ENCODE data around the gene CD2AP. TPM values are rescaled to one million over a fixed set of nuclear protein-coding genes. Genes with fewer than 3 reads are reported as not detected.

The CD2AP gene
- total RNA-seq, 1 experiment from 2014 or later: 41.8 TPM

DNA sequence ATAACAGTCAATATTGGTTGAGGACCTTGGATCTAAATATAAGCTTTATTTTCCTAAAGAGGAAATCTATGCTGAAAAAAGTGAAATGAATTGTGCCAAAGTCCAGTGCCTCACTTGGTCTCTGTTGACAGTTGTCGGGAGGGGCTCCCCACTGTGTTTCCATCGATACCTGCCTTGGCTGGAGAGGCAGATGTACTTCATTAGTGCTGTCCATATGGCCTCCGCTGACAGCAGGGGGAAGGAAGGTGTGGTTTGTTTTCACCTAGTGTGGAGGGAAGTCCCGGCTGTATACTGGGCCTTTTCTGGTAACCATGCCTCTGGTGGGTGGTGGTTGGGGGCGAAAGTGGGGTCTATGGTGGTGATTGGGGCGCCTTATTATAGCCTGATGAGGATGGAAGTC, 42.7 kb downstream of the CD2AP start:
- ATAC-seq (no peak), DNase-seq (ENCODE audit: low read depth, low spot score) (no peak)
- Histone ChIP-seq H3K27ac (ENCODE audit: low read length) (no peak overlapping the region), H3K27me3 (ENCODE audit: control insufficient read depth, insufficient read depth, low read length) (no peaks in the 10 kb centered on the region), H3K4me1 (ENCODE audit: control insufficient read depth, insufficient read depth, low read length) (no peaks in the 10 kb centered on the region; the same call in 1 of the 2 replicates), H3K36me3 (ENCODE audit: control insufficient read depth, insufficient read depth, low read length) (no peaks in the 10 kb centered on the region), H3K9me3 (ENCODE audit: control insufficient read depth, insufficient read depth, low read depth, low read length) (no peaks in the 10 kb centered on the region), H3K4me3 (ENCODE audit: low read depth in 2 of 2, low read length in 2 of 2) (no peak overlapping the region)
- intact Hi-C loops (cut with micrococcal nuclease; ENCODE audit: unreplicated experiment): no loop called here
- TF ChIP-seq SIN3A (IDR thresholded peaks at IDR 0.05; ENCODE audit: borderline replicate concordance, insufficient read depth, low read depth, low read length) (no peak), TCF7L2 (IDR thresholded peaks at IDR 0.05; ENCODE audit: low read depth, low read length) (no peak), POLR2AphosphoS5 (IDR thresholded peaks at IDR 0.05; ENCODE audit: low read depth, low read length) (no peak)
- TF ChIP-seq, protein P1, sequence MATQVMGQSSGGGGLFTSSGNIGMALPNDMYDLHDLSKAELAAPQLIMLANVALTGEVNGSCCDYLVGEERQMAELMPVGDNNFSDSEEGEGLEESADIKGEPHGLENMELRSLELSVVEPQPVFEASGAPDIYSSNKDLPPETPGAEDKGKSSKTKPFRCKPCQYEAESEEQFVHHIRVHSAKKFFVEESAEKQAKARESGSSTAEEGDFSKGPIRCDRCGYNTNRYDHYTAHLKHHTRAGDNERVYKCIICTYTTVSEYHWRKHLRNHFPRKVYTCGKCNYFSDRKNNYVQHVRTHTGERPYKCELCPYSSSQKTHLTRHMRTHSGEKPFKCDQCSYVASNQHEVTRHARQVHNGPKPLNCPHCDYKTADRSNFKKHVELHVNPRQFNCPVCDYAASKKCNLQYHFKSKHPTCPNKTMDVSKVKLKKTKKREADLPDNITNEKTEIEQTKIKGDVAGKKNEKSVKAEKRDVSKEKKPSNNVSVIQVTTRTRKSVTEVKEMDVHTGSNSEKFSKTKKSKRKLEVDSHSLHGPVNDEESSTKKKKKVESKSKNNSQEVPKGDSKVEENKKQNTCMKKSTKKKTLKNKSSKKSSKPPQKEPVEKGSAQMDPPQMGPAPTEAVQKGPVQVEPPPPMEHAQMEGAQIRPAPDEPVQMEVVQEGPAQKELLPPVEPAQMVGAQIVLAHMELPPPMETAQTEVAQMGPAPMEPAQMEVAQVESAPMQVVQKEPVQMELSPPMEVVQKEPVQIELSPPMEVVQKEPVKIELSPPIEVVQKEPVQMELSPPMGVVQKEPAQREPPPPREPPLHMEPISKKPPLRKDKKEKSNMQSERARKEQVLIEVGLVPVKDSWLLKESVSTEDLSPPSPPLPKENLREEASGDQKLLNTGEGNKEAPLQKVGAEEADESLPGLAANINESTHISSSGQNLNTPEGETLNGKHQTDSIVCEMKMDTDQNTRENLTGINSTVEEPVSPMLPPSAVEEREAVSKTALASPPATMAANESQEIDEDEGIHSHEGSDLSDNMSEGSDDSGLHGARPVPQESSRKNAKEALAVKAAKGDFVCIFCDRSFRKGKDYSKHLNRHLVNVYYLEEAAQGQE (IDR thresholded peaks at IDR 0.05; ENCODE audit: insufficient read depth in 1 of 2, low read depth in 2 of 2, low read length in 1 of 2): no peak
- TF ChIP-seq, protein P2, sequence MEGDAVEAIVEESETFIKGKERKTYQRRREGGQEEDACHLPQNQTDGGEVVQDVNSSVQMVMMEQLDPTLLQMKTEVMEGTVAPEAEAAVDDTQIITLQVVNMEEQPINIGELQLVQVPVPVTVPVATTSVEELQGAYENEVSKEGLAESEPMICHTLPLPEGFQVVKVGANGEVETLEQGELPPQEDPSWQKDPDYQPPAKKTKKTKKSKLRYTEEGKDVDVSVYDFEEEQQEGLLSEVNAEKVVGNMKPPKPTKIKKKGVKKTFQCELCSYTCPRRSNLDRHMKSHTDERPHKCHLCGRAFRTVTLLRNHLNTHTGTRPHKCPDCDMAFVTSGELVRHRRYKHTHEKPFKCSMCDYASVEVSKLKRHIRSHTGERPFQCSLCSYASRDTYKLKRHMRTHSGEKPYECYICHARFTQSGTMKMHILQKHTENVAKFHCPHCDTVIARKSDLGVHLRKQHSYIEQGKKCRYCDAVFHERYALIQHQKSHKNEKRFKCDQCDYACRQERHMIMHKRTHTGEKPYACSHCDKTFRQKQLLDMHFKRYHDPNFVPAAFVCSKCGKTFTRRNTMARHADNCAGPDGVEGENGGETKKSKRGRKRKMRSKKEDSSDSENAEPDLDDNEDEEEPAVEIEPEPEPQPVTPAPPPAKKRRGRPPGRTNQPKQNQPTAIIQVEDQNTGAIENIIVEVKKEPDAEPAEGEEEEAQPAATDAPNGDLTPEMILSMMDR (IDR thresholded peaks at IDR 0.05): no peak
- CTCF ChIA-PET: no interaction called here
- in situ Hi-C loops (cut with HindIII; ENCODE audit: low pct_unique_long_range_greater_than_20kb, low sequenced_read_pairs): no loop called here
- BruUV-seq (replicated peaks): no TSS peak
- POLR2A ChIA-PET: no interaction called here

DNA sequence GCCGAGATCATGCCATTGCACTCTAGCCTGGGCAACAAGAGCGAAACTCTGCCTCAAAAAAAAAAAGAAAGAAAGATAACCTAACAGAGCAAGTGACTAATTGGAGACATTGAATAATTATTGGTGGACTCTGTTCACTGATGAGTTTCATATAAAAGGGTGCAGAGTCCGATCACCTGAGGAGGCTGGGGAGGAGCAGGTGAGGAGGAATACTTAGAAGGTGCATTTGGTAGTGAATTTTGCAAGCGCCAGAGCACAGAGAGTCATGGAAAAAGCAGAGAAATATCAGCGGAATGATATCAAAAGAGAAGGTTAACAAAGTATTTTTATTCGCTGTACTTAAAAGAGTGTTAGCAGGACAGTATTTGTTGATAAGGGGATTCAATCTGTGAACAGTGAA, 44.4 kb downstream of the CD2AP start:
- H3K4me1 ChIP-seq (ENCODE audit: control insufficient read depth, insufficient read depth, low read length): no peaks in the 10 kb centered on the region; the same call in 1 of the 2 replicates
- no peak overlapping the region for H3K27ac ChIP-seq (ENCODE audit: low read length)
- no peaks in the 10 kb centered on the region for H3K36me3 ChIP-seq (ENCODE audit: control insufficient read depth, insufficient read depth, low read length)
- ChIA-PET POLR2A (interaction anchor here (0.6 kb wide), 1 partner anchor 1489 kb away, joined by 10 read pairs; no protein-coding TSS in a partner anchor), CTCF (no interaction called here)
- TF ChIP-seq POLR2AphosphoS5 (IDR thresholded peaks at IDR 0.05; ENCODE audit: low read depth, low read length): no peak
- H3K27me3 ChIP-seq (ENCODE audit: control insufficient read depth, insufficient read depth, low read length): no peaks in the 10 kb centered on the region
- intact Hi-C loops (cut with micrococcal nuclease; ENCODE audit: unreplicated experiment): no loop called here
- ATAC-seq (no peak), DNase-seq (ENCODE audit: low read depth, low spot score) (no peak)
- no peaks in the 10 kb centered on the region for H3K9me3 ChIP-seq (ENCODE audit: control insufficient read depth, insufficient read depth, low read depth, low read length)
- no TSS peak for BruUV-seq (replicated peaks)
- no peak overlapping the region for H3K4me3 ChIP-seq (ENCODE audit: low read depth in 2 of 2, low read length in 2 of 2)
- in situ Hi-C loops (cut with HindIII; ENCODE audit: low pct_unique_long_range_greater_than_20kb, low sequenced_read_pairs): no loop called here

DNA sequence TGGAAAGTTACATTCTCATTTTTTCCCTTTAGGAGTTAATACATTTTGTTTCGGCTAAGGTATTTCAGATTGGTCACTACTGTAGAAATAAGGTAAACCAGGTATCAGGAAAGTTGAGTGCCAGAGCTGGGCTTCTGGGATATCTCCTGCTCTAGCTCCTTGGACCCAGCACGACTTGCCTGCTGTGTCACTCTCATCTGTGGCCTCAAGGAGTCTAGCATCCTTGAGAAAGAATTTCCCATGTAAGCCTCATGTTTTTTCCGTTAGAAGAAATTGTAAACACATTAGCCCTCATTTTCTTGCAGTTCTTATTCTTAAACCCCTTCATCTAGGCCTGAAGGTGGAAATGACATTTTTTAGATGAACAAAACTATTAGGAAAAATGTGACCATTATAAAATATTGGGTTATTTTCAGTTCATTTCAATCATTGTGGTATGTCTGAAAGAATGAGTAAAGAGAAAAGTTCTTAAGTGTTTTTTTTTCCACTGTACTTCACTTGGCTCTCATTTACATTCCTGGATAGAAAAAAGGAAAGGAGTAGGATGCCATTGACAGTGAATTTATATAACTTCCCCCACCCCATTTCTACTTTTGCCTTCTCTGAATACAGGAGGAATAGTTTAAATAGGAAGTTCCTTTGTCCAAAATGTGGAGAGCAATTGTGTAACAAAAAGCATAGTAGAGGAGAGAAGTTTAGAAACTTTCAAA, 46.7 kb downstream of the CD2AP start:
- ATAC-seq (no peak), DNase-seq (ENCODE audit: low read depth, low spot score) (no peak)
- no peaks in the 10 kb centered on the region for H3K36me3 ChIP-seq (ENCODE audit: control insufficient read depth, insufficient read depth, low read length)
- no peaks in the 10 kb centered on the region for H3K27me3 ChIP-seq (ENCODE audit: control insufficient read depth, insufficient read depth, low read length)
- no peak overlapping the region for H3K4me3 ChIP-seq (ENCODE audit: low read depth in 2 of 2, low read length in 2 of 2)
- in situ Hi-C loops (cut with HindIII; ENCODE audit: low pct_unique_long_range_greater_than_20kb, low sequenced_read_pairs): no loop called here
- CTCF ChIA-PET: no interaction called here
- H3K27ac ChIP-seq (ENCODE audit: low read length): no peak overlapping the region
- no peaks in the 10 kb centered on the region for H3K9me3 ChIP-seq (ENCODE audit: control insufficient read depth, insufficient read depth, low read depth, low read length)
- no TSS peak for BruUV-seq (replicated peaks)
- intact Hi-C loops (cut with micrococcal nuclease; ENCODE audit: unreplicated experiment): no loop called here
- POLR2A ChIA-PET: no interaction called here
- TF ChIP-seq, protein P1 (IDR thresholded peaks at IDR 0.05; ENCODE audit: insufficient read depth in 1 of 2, low read depth in 2 of 2, low read length in 1 of 2): no peak
- TF ChIP-seq TCF7L2 (IDR thresholded peaks at IDR 0.05; ENCODE audit: low read depth, low read length): no peak
- TF ChIP-seq SIN3A (IDR thresholded peaks at IDR 0.05; ENCODE audit: borderline replicate concordance, insufficient read depth, low read depth, low read length): no peak
- no peaks in the 10 kb centered on the region; the same call in 1 of the 2 replicates for H3K4me1 ChIP-seq (ENCODE audit: control insufficient read depth, insufficient read depth, low read length)

Data from Panc1 (cell line).